HEK293T (cell line): Measurements from ENCODE around the gene TOMM7.

Source experiments
- CTCF ChIA-PET: fragments of 350-600 bp; formaldehyde crosslinking; extraction: SDS; loops from one replicate; lab custom pipeline; 2021; ENCODE audit warnings: antibody characterized with exemption, inconsistent platforms; lab: Yijun Ruan, JAX
- POLR2A ChIA-PET: fragments of 350-600 bp; formaldehyde crosslinking; extraction: SDS; loops from one replicate; lab custom pipeline; 2020; ENCODE audit warnings: antibody characterized with exemption, inconsistent platforms; lab: Yijun Ruan, JAX
- DNase-seq: peaks from one replicate; pipeline ENCODE4 v3.0.0; 2012; ENCODE audit warnings: mixed read lengths; ENCODE audit errors: extremely low spot score
- ARNT ChIP-seq: fragments of 450-650 bp; IDR thresholded peaks from 2 replicates; pipeline ENCODE4 v1.6.1; 2017; ENCODE audit warnings: mild to moderate bottlenecking
- BHLHE40 ChIP-seq: fragments of 450-650 bp; IDR thresholded peaks from 2 replicates; pipeline ENCODE4 v1.6.1; 2016; ENCODE audit warnings: mild to moderate bottlenecking, moderate library complexity, borderline replicate concordance
- CTBP1 ChIP-seq: fragments of 450-650 bp; IDR thresholded peaks from 2 replicates; pipeline ENCODE4 v1.6.1; 2016; ENCODE audit warnings: borderline replicate concordance
- ELF4 ChIP-seq: fragments of 450-650 bp; IDR thresholded peaks from 2 replicates; pipeline ENCODE4 v1.6.1; 2017; ENCODE audit warnings: antibody characterized with exemption
- FOXA1 ChIP-seq: fragments of 450-650 bp; IDR thresholded peaks from 2 replicates; pipeline ENCODE4 v1.6.1; 2016; ENCODE audit warnings: mild to moderate bottlenecking
- FOXK2 ChIP-seq: fragments of 450-650 bp; IDR thresholded peaks from 2 replicates; pipeline ENCODE4 v1.6.1; 2016; ENCODE audit warnings: mild to moderate bottlenecking
- FOXM1 ChIP-seq: fragments of 450-650 bp; IDR thresholded peaks from 2 replicates; pipeline ENCODE4 v1.6.1; 2017; ENCODE audit warnings: mild to moderate bottlenecking, borderline replicate concordance
- HDGF ChIP-seq: fragments of 450-650 bp; IDR thresholded peaks from 2 replicates; pipeline ENCODE4 v1.6.1; 2017; ENCODE audit warnings: antibody characterized with exemption, borderline replicate concordance
- L3MBTL2 ChIP-seq: fragments of 450-650 bp; conservative IDR thresholded peaks from 2 replicates; pipeline ENCODE4 v1.6.1; 2016; ENCODE audit warnings: mild to moderate bottlenecking
- LEF1 ChIP-seq: fragments of 450-650 bp; IDR thresholded peaks from 2 replicates; pipeline ENCODE4 v1.6.1; 2017; ENCODE audit warnings: mild to moderate bottlenecking, borderline replicate concordance
- NFRKB ChIP-seq: fragments of 450-650 bp; IDR thresholded peaks from 2 replicates; pipeline ENCODE4 v1.6.1; 2016; ENCODE audit warnings: mild to moderate bottlenecking, moderate library complexity
- PKNOX1 ChIP-seq: fragments of 450-650 bp; IDR thresholded peaks from 2 replicates; pipeline ENCODE4 v1.6.1; 2016
- SP1 ChIP-seq: fragments of 450-650 bp; IDR thresholded peaks from 2 replicates; pipeline ENCODE4 v1.6.1; 2017
- SUZ12 ChIP-seq: fragments of 450-650 bp; IDR thresholded peaks from 2 replicates; pipeline ENCODE4 v1.6.1; 2016; ENCODE audit warnings: mild to moderate bottlenecking
- TARDBP ChIP-seq: fragments of 450-650 bp; IDR thresholded peaks from 2 replicates; pipeline ENCODE4 v1.6.1; 2016
- ZNF384 ChIP-seq: fragments of 450-650 bp; IDR thresholded peaks from 2 replicates; pipeline ENCODE4 v1.6.1; 2016

The TOMM7 gene

GRCh38 chr7:22822486-22823141 lies at the start of gene TOMM7:
Gene TOMM7, minus strand, starts transcription at chr7:22822849. Its CDS starts 70 bp downstream, at chr7:22822779.
- TF ChIP-seq L3MBTL2 (peak; percentile 74), PKNOX1 (peak; percentile 64; the same call in 1 of the 2 replicates), TARDBP (no peak), CTBP1 (no peak), SUZ12 (no peak), ZNF384 (no peak), NFRKB (no peak), FOXK2 (no peak), SP1 (no peak), FOXA1 (no peak), FOXM1 (no peak), LEF1 (no peak), HDGF (no peak)
- peak; percentile 94 for DNase-seq
- POLR2A ChIA-PET, result interaction anchor here (0.7 to 1.8 kb wide), 3 partner anchors 11 to 37 kb away, joined by 3 to 4 read pairs (median 3); no protein-coding TSS in a partner anchor
- CTCF ChIA-PET, result interaction anchor here (0.5 kb wide), 1 partner anchor 235 kb away, joined by 3 read pairs; no protein-coding TSS in a partner anchor

GRCh38 chr7:22872096-22872807 lies 49.6 kb upstream of the TOMM7 start:
- POLR2A ChIA-PET, result no interaction called here
- no peak for DNase-seq
- TF ChIP-seq L3MBTL2 (no peak), FOXM1 (no peak), LEF1 (no peak), BHLHE40 (no peak), SUZ12 (no peak), NFRKB (no peak), TARDBP (no peak), PKNOX1 (no peak), SP1 (no peak)
- CTCF ChIA-PET, result no interaction called here

GRCh38 chr7:22871661-22872060 lies 49.0 kb upstream of the TOMM7 start:
- CTCF ChIA-PET, result no interaction called here
- POLR2A ChIA-PET, result no interaction called here
- DNase-seq, result no peak
- TF ChIP-seq SP1 (no peak), FOXK2 (no peak), PKNOX1 (no peak), FOXA1 (no peak), BHLHE40 (no peak), NFRKB (no peak)

GRCh38 chr7:22868509-22868908 lies 45.9 kb upstream of the TOMM7 start:
- POLR2A ChIA-PET, result interaction anchor here (1.1 kb wide), 1 partner anchor 13 kb away, joined by 4 read pairs; no protein-coding TSS in a partner anchor
- no peak for DNase-seq
- CTCF ChIA-PET, result no interaction called here
- TF ChIP-seq ELF4, result no peak
- no peak for TF ChIP-seq FOXA1
- TF ChIP-seq L3MBTL2, result no peak
- no peak for TF ChIP-seq SUZ12
- no peak for TF ChIP-seq CTBP1

- ChIA-PET CTCF (no interaction called here), POLR2A (no interaction called here)
- TF ChIP-seq FOXK2 (no peak), ZNF384 (no peak), PKNOX1 (no peak), HDGF (no peak), BHLHE40 (no peak), SP1 (no peak), LEF1 (no peak), FOXM1 (no peak), NFRKB (no peak), SUZ12 (no peak), ARNT (no peak), TARDBP (no peak), CTBP1 (no peak)
Observed at GRCh38 chr7:22867589-22867988, 44.9 kb upstream of the TOMM7 start.

More at GRCh38 chr7:22867589-22867988, 44.9 kb upstream of the TOMM7 start:
- DNase-seq, result no peak
